Suppressor macrophage treated with lipopolysaccharide for 4 hours (primary cell): ENCODE results near the gene ITGB1BP1.
A peak's percentile ranks its signal among the peaks of the same experiment; 100 is the strongest.

Experiments used
- DNase-seq: peaks from one replicate; pipeline ENCODE4 v3.0.0-alpha.2; 2020

Gene ITGB1BP1, protein sequence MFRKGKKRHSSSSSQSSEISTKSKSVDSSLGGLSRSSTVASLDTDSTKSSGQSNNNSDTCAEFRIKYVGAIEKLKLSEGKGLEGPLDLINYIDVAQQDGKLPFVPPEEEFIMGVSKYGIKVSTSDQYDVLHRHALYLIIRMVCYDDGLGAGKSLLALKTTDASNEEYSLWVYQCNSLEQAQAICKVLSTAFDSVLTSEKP

DNA sequence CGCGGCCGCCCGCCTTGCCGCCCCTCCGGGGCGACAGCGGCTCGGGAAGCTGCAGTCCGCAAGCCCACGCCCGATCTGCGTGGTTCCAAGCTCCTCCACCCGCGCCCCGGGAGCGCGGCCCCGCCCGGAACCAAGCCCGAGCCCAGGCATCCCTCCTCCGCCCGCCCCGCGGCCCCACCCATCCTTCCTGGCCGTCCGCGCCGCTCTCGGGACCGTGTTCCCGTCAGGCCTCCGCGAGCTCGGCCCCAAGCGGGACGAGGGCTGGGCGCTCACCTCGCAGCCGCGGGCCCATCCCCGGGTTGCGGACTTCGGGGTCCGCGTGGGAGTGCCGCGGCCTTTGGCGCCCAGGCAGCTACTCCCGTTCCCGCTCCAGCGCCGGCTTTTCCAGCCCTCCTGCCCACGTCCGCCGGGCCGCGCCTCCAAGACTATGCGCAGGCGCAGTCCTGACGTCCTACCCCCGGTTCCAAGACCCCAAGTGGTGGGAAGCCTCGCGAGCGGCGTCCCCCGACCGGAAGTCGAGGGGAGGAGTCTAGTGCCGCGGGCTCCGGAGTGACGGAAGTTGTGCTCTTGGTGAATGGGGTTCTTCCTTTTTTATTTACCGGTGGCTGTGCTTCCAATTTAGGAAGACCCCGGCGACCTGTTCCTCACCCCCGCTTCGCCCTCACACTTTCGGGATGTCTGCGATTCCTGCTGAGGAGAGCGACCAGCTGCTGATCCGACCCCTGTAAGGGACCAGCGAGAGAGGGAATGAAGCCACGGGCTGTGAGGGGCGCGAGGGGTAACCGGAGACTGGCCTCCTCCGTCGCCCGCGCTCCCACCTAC lies at the start of gene ITGB1BP1, which contains the start of gene CPSF3:
ITGB1BP1 (minus strand) TSS at position 429 of the 822 bp plus-strand sequence. CDS start 4,831 bp downstream, outside the sequence.
CPSF3 (plus strand) TSS at position 555 of the 822 bp plus-strand sequence; CDS start at position 675, 120 bp downstream.
- peak; percentile 100 for DNase-seq

DNA sequence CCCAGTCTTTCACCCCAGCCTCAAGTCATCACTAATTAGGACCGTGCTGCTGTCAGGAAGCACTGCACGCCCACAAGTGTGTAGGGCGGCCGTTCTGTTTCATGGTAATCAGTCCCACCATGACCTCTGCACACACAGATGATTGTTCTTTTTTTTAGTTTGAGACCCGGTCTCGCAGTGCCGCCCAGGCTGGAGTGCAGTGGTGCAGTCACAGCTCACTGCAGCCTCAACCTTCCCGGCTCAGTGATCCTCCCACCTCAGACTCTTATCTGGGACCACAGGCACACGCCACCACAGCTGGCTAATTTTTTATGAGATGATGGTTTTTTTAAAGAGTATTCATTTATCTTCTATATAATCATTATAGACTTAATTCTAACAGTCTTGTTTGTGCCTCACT lies 49.2 kb upstream of the ITGB1BP1 start:
- no peak for DNase-seq

DNA sequence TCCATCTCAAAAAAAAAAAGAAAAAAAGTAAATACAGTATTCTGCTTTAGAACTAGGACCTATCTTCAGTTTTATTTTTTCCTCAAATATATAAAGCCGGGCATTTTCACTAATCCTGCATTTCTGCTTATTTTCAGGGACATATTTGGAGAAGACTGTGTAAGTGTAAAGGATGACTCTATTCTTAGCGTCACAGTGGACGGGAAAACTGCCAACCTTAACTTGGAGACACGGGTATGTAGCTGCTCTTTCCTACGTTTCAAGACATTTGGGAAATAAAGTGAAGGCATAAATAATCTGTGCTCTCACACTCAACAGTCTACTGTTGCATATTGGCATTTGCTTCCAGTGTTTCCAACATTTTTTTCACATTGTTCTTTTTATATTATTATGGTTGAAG lies 47.9 kb upstream of the ITGB1BP1 start:
- DNase-seq, result no peak

DNA sequence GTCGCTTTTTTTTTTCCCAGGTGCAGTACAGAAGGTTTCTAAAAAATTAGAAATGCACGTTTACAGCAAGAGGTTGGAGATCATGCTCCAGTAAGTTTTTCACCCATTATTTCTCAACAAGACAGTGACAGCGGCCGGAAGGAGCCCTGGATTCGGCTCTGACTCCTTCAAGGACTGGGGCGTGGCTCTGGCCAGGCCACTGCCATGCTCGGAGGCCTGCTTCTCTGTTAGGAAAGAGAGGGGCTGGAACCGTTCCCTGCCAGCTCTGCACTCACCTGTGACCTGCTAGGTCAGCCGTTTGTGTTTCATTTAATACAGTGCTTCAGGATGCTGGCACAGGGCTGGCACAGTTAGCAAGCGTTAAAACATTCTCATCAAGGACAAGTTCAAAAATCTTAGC lies 44.4 kb upstream of the ITGB1BP1 start:
- no peak for DNase-seq

DNA sequence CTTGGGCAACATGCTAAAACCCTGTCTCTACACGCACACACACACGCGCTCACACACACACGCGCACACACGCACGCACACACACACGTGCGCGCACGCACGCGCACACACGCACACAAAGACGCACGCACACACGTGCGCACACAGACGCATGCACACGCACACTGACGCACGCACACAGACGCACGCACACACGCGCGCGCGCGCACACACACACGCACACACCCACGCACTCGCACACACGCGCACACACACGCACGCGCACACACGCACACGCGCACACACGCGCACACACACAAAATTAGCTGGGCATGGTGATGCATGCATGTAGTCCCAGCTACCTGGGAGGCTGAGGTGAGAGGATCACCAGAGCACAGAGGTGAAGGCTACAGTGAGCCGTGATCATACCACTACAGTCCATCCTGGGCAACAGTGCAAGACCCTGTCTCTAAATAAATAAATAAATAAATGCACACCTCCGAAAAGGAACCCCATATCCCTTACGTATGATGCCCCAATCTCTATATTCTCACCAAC lies 42.9 kb upstream of the ITGB1BP1 start:
- DNase-seq, result no peak

DNA sequence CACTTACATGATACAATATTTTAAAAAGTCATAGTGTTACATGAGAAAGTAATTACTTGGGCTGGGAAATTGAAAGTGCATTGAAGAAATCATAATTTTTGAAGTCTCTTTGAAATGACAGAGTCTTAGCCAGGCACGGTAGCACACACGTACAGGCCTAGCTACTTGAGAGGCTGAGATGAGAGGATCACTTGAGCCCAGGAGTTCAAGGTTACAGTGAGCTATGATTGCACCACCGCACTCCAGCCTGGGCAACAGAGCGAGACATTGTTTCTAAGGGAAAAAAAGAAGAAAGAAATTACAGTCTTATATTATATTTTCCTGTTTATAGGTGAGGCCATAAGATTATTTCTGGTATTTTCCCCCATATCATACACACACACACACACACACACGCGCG lies 41.8 kb upstream of the ITGB1BP1 start:
- no peak for DNase-seq

DNA sequence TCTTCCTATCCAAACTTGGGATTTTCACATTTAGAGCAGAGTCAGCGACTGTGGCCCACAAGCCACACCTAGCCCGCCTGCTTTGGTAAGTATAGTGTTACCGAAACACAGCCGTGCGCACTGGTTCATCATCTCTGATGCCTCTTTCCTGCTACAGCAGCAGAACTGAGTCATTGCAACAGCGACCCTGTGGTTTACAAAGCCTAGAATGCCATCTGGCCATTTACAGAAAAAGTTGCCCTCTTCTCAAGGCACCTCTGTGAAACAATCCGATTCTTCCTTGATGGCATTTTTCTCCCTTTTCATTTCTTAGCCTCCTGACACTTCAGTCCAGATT lies 40.3 kb upstream of the ITGB1BP1 start:
- peak; percentile 45 for DNase-seq

DNA sequence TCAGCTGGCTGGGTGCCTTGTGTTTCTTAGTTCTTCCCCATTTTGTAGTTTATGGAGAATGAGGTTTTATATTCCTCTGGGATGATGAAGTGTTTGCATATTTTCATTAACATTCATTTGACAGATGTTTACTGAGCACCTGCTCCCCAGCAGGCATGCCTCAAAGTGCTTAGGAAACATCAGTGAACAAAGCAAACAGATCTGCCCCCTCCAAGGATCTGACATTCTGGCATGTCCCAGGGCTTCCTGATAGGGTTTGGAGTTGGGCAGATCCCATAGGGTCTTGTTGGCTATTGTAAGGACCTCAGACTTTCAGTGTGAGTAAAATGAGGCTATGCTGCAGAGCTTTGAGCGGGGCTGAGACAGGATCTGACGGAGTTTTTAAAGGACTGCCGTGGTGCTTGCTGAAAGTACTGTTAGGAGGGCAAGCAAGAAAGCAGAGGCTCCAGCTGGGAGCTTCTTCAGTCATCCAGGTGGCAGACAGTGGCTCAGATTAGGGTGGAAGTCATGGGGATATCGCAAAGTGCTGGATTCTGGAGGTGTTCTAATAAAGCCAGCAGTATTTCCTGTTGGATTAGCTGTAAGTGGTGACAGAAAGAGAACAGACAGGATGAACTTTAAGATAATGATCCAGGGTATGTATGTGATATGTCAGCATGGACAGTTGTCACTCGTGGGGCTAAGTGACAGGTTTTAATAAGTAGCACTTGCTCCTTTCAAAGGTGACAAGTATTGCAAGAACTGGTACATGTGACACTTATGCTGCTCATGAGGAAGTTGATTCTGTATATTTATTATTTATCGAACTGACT lies 39.8 kb upstream of the ITGB1BP1 start:
- DNase-seq, result no peak

DNA sequence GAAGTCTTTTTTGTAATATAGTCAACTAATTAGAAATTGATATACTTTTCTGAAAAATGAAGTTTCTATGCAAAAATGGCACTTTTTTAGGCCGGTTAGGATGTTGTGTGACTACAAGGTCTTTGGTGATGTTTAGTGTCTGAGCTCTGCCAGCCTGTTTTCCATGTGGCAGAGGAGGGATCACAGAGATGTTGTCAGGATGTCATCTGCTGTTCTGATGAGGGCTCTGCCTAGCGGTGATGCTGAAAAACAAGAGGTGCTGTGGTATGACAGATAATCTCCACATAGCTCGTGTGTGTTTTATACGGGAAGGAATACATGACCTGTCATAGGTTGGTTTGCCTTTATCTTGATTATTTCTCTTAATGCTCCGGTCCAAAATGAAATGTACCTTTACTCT lies 39.0 kb upstream of the ITGB1BP1 start:
- DNase-seq, result no peak

DNA sequence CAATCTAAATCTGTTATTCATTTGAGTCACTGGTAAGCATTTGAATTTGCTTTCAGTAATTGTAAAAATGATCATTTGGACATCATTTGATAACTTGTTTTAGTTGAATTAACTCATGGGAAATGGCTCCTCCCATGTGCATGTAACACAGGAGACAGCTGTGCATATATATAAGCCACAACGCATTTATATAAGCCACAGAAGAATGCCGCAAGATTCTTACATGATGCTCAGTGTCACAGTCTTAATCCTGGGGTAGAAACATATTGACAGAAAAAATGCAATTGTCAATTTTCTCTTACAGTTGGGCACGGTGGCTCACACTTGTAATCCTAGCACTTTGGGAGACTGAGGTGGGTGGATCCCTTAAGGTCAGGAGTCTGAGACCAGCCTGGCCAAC lies 37.8 kb upstream of the ITGB1BP1 start:
- DNase-seq, result no peak

DNA sequence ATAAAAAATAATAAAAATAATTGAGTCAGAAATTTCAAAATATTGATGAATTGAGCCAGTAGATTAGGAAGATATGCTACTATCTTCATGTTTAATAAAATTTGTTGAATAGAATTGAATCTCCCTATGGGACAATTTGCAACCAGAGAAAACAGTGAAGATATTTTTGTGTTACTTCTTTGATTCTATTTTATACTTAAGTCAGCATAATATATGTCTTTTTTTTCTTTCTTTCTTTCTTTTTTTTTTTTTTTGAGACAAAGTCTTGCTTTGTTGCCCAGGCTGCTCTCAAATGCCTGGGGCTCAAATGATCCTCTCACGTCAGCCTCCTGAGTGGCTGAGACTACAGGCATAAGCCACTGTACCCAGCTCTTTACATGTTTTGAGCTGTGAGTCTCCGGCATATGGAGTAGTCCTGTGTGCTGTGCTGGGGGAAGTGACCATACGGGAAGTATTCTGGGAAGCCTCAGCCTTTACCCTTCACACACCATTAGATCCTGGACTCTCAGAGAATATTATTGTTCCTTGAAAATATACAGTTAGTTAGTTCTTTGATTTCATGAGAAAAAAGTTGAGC lies 37.2 kb upstream of the ITGB1BP1 start:
- DNase-seq, result no peak

DNA sequence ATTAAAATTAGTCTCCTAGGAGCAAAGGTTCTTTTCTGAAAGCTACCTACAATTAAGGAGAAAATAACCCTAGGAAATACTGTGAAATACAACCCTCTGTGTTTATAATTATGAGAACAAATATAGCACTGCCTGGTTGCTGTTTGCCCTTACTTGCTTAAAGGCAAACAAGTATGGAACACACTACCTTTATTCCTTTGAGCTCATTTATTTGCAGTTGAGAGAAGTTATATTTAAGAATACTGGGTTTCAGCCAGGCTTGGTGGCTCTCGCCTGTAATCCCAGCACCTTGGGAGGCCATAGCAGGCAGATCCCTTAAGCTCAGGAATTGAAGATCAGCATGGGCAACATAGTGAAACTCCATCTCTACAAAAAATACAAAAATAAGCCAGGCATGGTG lies 27.9 kb upstream of the ITGB1BP1 start:
- DNase-seq, result no peak

DNA sequence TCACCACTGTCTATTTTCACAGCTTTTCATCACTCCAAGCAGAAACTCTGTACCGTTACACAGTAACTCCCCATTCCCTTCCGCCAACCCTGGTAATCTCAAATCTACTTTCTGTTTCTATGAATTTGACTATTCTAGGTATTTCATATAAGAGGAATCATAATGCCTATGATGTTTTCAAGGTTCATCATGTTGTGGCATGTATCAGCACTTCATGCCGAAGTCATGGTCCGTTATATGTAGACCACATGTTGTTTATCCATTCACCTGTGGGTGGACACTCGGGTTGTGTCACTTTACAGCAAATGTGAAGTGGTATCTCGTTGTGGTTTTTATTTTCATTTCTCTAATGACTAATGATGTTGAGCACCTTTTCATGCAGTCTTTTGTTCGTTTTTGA lies 21.8 kb upstream of the ITGB1BP1 start:
- DNase-seq, result no peak

DNA sequence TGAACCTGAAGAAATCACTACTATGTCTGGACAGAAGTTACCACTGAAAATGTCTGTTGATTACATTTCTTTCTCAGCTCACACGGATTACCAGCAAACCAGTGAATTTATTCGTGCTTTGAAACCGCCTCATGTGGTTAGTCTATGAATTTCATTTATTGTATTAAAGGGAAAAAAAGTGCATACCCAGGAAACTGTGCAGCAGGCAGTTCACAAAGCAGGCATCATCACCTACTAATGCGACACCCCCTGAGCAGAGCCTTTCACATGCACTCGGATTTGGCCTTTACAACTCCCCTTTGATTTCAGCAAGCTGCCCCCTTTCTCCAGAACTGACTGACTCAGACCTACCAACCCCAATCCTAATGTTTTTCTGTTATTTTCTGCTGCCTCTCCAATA lies 20.2 kb upstream of the ITGB1BP1 start:
- DNase-seq, result no peak

DNA sequence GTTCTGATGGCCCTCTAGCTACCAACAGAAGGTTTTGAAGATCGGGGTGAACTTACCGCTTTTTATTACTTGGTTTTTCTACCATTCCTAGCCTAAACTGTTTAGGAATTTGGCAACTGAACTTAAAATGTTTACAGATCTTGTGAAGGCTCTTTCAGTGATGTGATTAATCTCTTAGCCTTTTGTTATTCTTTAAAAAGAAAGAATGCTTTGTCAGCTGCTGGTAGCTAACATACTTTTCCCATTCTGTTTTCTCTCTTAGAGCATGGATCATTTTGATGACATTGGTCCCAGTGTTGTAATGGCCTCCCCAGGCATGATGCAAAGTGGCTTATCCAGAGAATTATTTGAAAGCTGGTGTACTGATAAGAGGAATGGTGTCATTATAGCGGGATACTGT lies 18.2 kb upstream of the ITGB1BP1 start:
- no peak for DNase-seq

DNA sequence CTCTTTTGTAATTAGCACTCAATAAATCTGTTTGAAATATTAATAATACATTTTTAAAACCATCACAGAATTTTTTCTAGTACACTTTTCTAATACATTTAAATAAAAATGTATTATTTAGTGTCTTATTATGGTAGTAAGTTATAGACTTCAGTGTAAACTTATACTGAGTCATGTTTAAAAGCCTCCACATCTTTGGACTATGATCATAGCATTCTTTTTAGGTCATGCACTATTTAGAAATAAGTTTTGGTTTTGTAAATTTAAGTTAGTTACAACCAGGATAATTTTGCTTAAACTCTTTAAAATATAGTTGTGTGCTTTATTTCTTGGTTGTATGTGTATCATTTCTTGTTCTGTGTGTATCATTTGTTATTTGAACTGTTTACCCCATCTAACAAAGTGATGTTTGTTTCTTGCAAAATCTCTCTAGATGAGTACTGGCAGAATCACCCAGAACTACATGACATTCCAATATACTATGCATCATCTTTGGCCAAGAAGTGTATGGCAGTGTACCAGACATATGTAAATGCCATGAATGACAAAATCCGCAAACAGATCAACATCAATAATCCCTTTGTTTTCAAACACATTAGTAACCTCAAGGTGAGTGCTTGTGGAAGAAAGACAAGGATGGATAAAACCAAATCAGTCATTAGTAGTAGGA lies 16.9 kb upstream of the ITGB1BP1 start:
- DNase-seq, result no peak

DNA sequence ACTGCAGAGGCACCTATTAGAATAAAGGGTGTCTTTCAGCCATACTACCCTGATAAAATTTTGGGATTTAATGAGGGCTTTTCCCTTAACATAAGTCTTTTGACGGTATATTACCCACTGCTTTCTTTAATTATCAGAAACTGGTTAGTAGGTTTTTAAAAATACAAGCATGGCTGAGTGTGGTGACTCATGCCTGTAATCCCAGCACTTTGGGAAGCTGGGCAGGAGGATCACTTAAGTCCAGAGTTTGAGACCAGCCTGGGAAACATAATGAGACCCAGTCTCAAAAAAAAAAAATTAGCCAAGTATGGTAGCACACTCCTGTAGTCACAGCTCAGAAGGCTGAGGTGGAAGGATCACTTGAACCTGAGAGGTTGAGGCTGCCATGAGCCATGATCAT lies 16.2 kb upstream of the ITGB1BP1 start:
- no peak for DNase-seq

DNA sequence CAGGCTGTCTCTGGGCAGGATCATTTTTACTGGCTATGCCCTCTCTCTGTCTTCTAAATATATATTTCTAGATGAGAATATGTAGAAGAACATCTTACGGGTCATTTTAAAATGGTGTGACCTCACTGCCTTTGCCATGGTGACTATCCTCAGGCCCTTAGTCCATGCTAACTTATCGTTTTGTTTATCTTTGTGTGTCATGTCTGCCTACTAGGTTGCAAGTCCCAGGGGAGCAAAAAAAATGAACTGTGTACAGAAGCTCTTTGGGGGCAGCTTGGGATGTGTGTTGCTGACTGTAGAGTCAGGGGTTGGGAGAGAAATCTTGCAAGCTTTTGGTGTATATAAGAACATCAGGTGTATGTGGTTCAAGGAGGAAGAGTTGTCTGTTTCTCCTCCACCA lies 11.2 kb upstream of the ITGB1BP1 start:
- DNase-seq, result no peak

DNA sequence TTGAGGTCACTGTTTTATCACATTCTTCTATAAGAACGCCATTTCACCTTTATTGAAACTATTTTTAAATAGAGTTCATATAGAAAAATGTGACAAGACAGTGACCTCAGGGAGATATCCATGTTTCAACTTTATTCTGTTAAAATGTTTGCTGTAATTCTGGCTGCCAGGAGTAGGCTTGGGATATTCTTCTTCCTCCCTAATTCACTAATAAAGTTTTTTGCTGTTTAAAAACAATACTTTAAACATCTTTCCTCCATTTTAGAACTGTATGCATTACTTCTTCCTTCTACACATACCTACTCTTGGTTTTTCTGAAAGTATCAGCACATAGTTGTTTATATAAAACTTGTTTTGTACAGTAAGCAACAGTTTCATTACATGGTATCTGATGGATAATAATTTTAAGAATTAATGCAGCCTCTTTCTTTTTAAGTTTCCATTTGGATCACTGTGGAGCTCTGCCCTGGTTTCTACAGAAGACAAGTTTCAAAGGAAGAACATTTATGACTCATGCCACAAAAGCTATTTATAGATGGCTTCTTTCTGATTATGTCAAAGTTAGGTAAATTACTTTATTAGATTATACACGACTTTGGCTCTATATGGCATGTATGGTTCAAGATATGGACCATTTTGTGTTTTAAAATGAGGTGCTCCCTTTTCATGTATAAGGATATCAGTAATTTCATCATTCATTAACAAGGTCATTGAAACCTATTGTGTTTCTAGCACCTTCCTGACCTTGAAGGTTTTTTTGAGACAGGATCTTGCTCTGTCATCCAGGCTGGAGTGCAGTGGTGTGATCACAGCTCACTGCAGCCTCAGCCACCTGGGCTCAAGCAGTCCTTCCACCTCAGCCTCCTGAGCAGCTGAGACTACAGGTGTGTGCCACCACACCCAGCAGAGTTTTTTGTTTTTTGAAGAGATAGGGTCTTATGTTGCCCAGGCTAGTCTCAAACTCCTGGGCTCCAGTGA lies 7.3 kb upstream of the ITGB1BP1 start:
- DNase-seq, result no peak

DNA sequence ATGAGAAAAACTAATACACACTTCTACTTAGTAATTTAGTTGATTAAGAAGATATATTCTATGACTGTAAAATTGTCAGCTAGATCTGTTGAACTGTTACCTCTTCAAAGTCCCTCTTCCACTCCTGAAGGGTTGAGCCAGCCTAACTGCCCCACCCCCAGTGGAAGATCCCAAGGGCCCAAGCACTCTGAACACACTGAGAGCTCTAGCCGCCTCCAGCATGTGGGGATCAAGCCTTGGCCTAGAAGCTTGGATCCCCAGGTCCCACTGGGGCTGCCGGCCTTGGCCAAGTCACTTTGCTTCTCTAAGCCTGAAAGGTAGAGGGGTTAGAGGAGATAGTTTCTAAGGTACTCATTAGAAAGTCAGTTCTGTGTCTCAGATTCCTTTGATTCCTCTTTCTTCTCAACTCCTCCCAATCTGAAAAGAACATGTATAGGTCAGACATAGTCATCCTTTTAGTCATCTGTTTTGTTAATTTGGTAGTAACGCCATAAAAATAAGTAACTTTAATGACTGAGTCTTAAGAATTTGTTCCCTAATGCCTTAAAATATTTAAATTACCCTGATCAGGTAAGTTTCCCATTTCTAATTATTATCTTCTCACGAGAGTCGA lies 5.7 kb upstream of the ITGB1BP1 start:
- no peak for DNase-seq
